B cell (primary cell): ENCODE measurements around the gene PIWIL4. TPM values are rescaled to one million over a fixed set of nuclear protein-coding genes. Genes with fewer than 3 reads are reported as not detected.

ENCODE experiments used
- ATAC-seq: fragments of 200-7000 bp; cut with Tn5 transposase; one replicate; pipeline ENCODE4 v1.10.0; 2021; ENCODE audit warnings: low read depth, mild to moderate bottlenecking, moderate number of reproducible peaks, moderate library complexity
- CTCF ChIA-PET: fragments of 350-600 bp; sonication (Branson Sonifier 250); formaldehyde crosslinking; loops from one replicate; lab custom pipeline; 2021; ENCODE audit warnings: antibody characterized with exemption, inconsistent platforms; lab: Charles Lee
- POLR2A ChIA-PET: fragments of 350-600 bp; sonication (Branson Sonifier 250); formaldehyde crosslinking; loops from one replicate; lab custom pipeline; 2021; ENCODE audit warnings: antibody characterized with exemption; lab: Charles Lee
- DNase-seq: peaks from one replicate; pipeline ENCODE4 v3.0.0; 2013
- H2AFZ ChIP-seq: 2 replicates; pipeline ENCODE4 v1.6.1; 2012; ENCODE audit warnings: mild to moderate bottlenecking, low read depth, low read length; ENCODE audit not compliant: insufficient read depth, poor library complexity, severe bottlenecking
- H3K27ac ChIP-seq, 2 donors: 1 replicate in 1 of 2; 2 replicates in 1 of 2; pipeline ENCODE4 v1.5.1; 2012 to 2013; ENCODE audit warnings: low read length in 2 of 2, mild to moderate bottlenecking in 2 of 2, moderate library complexity in 1 of 2
- H3K27me3 ChIP-seq, 4 experiments: fragments of 200-600 bp in 1 of 4; sonication (generic) in 1 of 4; replicated peaks in 1 of 4; 1 replicate in 2 of 4; 2 replicates in 2 of 4; pipeline versions ENCODE4 v1.6.1 to v1.7.0; 2013 to 2016; ENCODE audit warnings: low read length in 3 of 4, mild to moderate bottlenecking in 2 of 4, mixed read lengths in 1 of 4, moderate library complexity in 1 of 4; ENCODE audit not compliant: insufficient read depth in 4 of 4, control insufficient read depth in 3 of 4; ENCODE audit errors: control extremely low read depth in 1 of 4
- H3K36me3 ChIP-seq, 2 experiments: replicated peaks in 1 of 2; 1 replicate in 1 of 2; 2 replicates in 1 of 2; pipeline versions ENCODE4 v1.6.1 to v1.7.1; 2013; ENCODE audit warnings: low read length in 1 of 2; ENCODE audit not compliant: insufficient read depth in 2 of 2, control insufficient read depth in 1 of 2; ENCODE audit errors: control extremely low read depth in 1 of 2, extremely low read depth in 1 of 2
- H3K4me1 ChIP-seq, 2 donors: fragments of 200-600 bp in 1 of 2; sonication (generic) in 1 of 2; 1 replicate in 1 of 2; 2 replicates in 1 of 2; pipeline versions ENCODE4 v1.5.1 to v1.6.1; 2013 to 2017; ENCODE audit warnings: low read length in 2 of 2; ENCODE audit not compliant: control insufficient read depth in 2 of 2, insufficient read depth in 2 of 2
- H3K4me2 ChIP-seq: replicated peaks from 2 replicates; pipeline ENCODE3; 2012; ENCODE audit warnings: mild to moderate bottlenecking, low read depth, low read length; ENCODE audit not compliant: poor library complexity, severe bottlenecking
- H3K4me3 ChIP-seq, 5 experiments: fragments of 200-600 bp in 1 of 5; sonication (generic) in 1 of 5; 1 replicate in 3 of 5; 2 replicates in 2 of 5; pipeline versions ENCODE4 v1.5.1 to v1.7.0; 2011 to 2016; ENCODE audit warnings: low read length in 4 of 5, mild to moderate bottlenecking in 4 of 5, low read depth in 2 of 5, control low read depth in 1 of 5, moderate library complexity in 1 of 5; ENCODE audit not compliant: insufficient read depth in 1 of 5; ENCODE audit errors: control extremely low read depth in 1 of 5, extremely low read depth in 1 of 5
- H3K79me2 ChIP-seq: fragments of 200-600 bp; sonication (generic); one replicate; pipeline ENCODE4 v1.6.0; 2016; ENCODE audit warnings: low read length; ENCODE audit not compliant: control insufficient read depth, insufficient read depth
- H3K9ac ChIP-seq: fragments of 200-600 bp; sonication (generic); 2 replicates; pipeline ENCODE4 v1.6.1; 2017; ENCODE audit warnings: mild to moderate bottlenecking, low read length, moderate library complexity
- H3K9me3 ChIP-seq, 3 donors: one replicate each; pipeline versions ENCODE4 v1.6.1 to v1.7.1; 2013; ENCODE audit warnings: low read length in 2 of 3; ENCODE audit not compliant: control insufficient read depth in 2 of 3, insufficient read depth in 1 of 3; ENCODE audit errors: control extremely low read depth in 1 of 3
- H4K20me1 ChIP-seq: 2 replicates; pipeline ENCODE4 v1.6.0; 2012; ENCODE audit warnings: mild to moderate bottlenecking, low read length; ENCODE audit not compliant: insufficient read depth, control insufficient read depth, poor library complexity, severe bottlenecking
- H3K27ac Mint-ChIP-seq: one replicate; pipeline ENCODE4 v1.8.0; 2021; ENCODE audit warnings: mixed read lengths
- H3K27me3 Mint-ChIP-seq: one replicate; pipeline ENCODE4 v1.8.0; 2021; ENCODE audit warnings: mixed read lengths
- H3K4me1 Mint-ChIP-seq: one replicate; pipeline ENCODE4 v1.8.0; 2021; ENCODE audit warnings: mixed read lengths
- H3K4me3 Mint-ChIP-seq: one replicate; pipeline ENCODE4 v1.8.0; 2021; ENCODE audit warnings: mixed read lengths
- H3K9me3 Mint-ChIP-seq: one replicate; pipeline ENCODE4 v1.8.0; 2022; ENCODE audit warnings: mixed read lengths; ENCODE audit not compliant: insufficient read depth
- CTCF ChIP-seq: fragments of 200-600 bp; IDR thresholded peaks from one replicate; pipeline ENCODE4 v1.8.0; 2022; ENCODE audit warnings: antibody characterized with exemption, mild to moderate bottlenecking
- EZH2 ChIP-seq: IDR thresholded peaks from 2 replicates; pipeline ENCODE4 v1.6.1; 2012; ENCODE audit warnings: borderline replicate concordance, low read depth, mild to moderate bottlenecking, moderate library complexity, low read length; ENCODE audit not compliant: insufficient read depth, poor library complexity, severe bottlenecking
- WGBS: methylation state at CpG from one replicate; pipeline ENCODE4 v1.1.5; 2013; ENCODE audit warnings: missing lambda C conversion rate; ENCODE audit not compliant: insufficient coverage; 5-methylcytosine and 5-hydroxymethylcytosine counted together
- intact Hi-C: fragments of 100-400 bp; cut with micrococcal nuclease; formaldehyde crosslinking; loops from one replicate; pipeline ENCODE4 v1.10.0; 2022
- polyA plus RNA-seq: library from polyadenylated mRNA; depleted of rRNA; stranded (reverse); fragments of >200 nt; gene quantifications from 2 replicates; pipeline ENCODE4 v1.2.3, GENCODE V29; 2012
- total RNA-seq, 2 donors: library from RNA; stranded (reverse); fragments of 120-200 nt in 1 of 2; gene quantifications; 1 replicate in 1 of 2; 2 replicates in 1 of 2; pipeline versions ENCODE4 v1.2.3 to v1.2.4, GENCODE V29; 2013 to 2022

PIWIL4 gene
- total and polyA plus RNA-seq, 2 donors (not counting 1 experiment from before 2014, with no cell fraction given): 0.67 to 1.4 TPM

GRCh38 chr11:94636388-94636949 lies 69.3 kb downstream of the PIWIL4 start:
- no peaks in the 10 kb centered on the region for H3K27me3 Mint-ChIP-seq
- Histone ChIP-seq H3K9ac (no peak overlapping the region), H3K27me3 (no peaks in the 10 kb centered on the region), H2AFZ (no peak overlapping the region), H3K27ac (no peak overlapping the region), H3K4me2 (no peak overlapping the region), H3K79me2 (no peaks in the 10 kb centered on the region), H3K9me3 (no peaks in the 10 kb centered on the region), H3K36me3 (no peaks in the 10 kb centered on the region), H3K4me3 (no peak overlapping the region), H4K20me1 (no peaks in the 10 kb centered on the region), H3K4me1 (no peaks in the 10 kb centered on the region)
- TF ChIP-seq EZH2 (no peak), CTCF (no peak)
- ChIA-PET CTCF (no interaction called here), POLR2A (no interaction called here)
- H3K4me3 Mint-ChIP-seq: no peak overlapping the region
- ATAC-seq: no peak
- no peaks in the 10 kb centered on the region for H3K9me3 Mint-ChIP-seq
- H3K4me1 Mint-ChIP-seq: peaks cover 8% of the 10 kb centered on the region
- intact Hi-C loops: no loop called here
- no peak for DNase-seq
- no CpG with 5 or more reads among the region's 2 CpGs for WGBS
- no peak overlapping the region for H3K27ac Mint-ChIP-seq

DNA sequence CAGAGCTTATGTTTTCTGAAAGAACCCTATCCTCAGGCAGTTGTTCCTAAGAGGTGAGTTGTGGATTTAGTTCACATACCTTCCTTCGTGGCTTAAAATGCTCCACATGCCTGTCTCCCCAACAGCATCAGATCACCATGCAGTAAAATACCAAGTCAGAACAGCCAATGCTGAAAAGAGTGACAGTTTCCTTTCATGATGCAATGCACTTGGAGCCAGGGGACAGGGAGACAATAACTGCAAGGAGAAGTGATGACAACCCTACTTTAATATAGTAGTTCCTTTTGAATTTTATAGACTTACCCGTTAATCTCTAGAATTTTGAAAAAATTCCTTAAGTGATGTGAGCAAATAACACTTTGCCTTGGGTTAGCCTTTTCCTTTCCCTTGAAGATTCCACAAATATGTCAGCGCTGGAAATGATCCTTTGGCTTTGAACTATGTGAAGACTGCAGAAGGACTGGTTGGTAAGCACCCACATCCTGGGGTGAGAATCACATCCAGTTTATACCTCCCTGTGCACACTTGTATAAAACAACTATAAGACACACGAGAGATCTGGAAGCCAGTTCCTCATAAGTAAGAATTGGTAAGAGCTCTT lies 71.2 kb downstream of the PIWIL4 start:
- H3K4me1 Mint-ChIP-seq: peaks cover 8% of the 10 kb centered on the region
- ChIA-PET POLR2A (no interaction called here), CTCF (no interaction called here)
- intact Hi-C loops: no loop called here
- peak overlapping the region; percentile 43 for H2AFZ ChIP-seq
- TF ChIP-seq CTCF (no peak), EZH2 (no peak)
- H3K4me3 ChIP-seq: no peak overlapping the region
- no peaks in the 10 kb centered on the region for H3K9me3 ChIP-seq
- no peaks in the 10 kb centered on the region for H4K20me1 ChIP-seq
- H3K4me1 ChIP-seq: no peaks in the 10 kb centered on the region
- no peak for DNase-seq
- H3K79me2 ChIP-seq: no peaks in the 10 kb centered on the region
- H3K9me3 Mint-ChIP-seq: no peaks in the 10 kb centered on the region
- no peak overlapping the region for H3K4me3 Mint-ChIP-seq
- no peak overlapping the region for H3K27ac ChIP-seq
- H3K4me2 ChIP-seq: no peak overlapping the region
- H3K36me3 ChIP-seq: no peaks in the 10 kb centered on the region
- no peak overlapping the region for H3K9ac ChIP-seq
- H3K27me3 Mint-ChIP-seq: no peaks in the 10 kb centered on the region
- H3K27ac Mint-ChIP-seq: no peak overlapping the region
- no peak for ATAC-seq
- no CpG with 5 or more reads among the region's 4 CpGs for WGBS
- no peaks in the 10 kb centered on the region for H3K27me3 ChIP-seq
